Loucy (cell line): ENCODE measurements around the gene IL6R.

Experiments used
- H2AFZ ChIP-seq: fragments of 200-600 bp; sonication (generic); 2 replicates; pipeline ENCODE4 v1.6.0; 2016; ENCODE audit warnings: antibody characterized with exemption, mild to moderate bottlenecking, low read length, moderate library complexity
- H3F3A ChIP-seq: fragments of 200-600 bp; 2 replicates; pipeline ENCODE4 v1.6.0; 2016; ENCODE audit warnings: antibody characterized with exemption, low read depth, mild to moderate bottlenecking
- H3K27me3 ChIP-seq: fragments of 200-600 bp; sonication (generic); 2 replicates; pipeline ENCODE4 v1.6.1; 2014; ENCODE audit warnings: low read length, mild to moderate bottlenecking; ENCODE audit not compliant: insufficient read depth, poor library complexity, severe bottlenecking
- H3K36me3 ChIP-seq: fragments of 200-600 bp; sonication (generic); 2 replicates; pipeline ENCODE4 v1.6.1; 2016; ENCODE audit warnings: low read length; ENCODE audit not compliant: insufficient read depth
- H3K4me1 ChIP-seq: fragments of 200-600 bp; sonication (generic); 2 replicates; pipeline ENCODE4 v1.5.1; 2014; ENCODE audit warnings: low read length, mild to moderate bottlenecking; ENCODE audit not compliant: insufficient read depth, poor library complexity, severe bottlenecking
- H3K4me2 ChIP-seq: fragments of 200-600 bp; sonication (generic); 2 replicates; pipeline ENCODE4 v1.6.0; 2014; ENCODE audit warnings: antibody characterized with exemption, low read length, low read depth, mild to moderate bottlenecking; ENCODE audit not compliant: poor library complexity, severe bottlenecking
- H3K4me3 ChIP-seq: fragments of 200-600 bp; sonication (generic); 2 replicates; pipeline ENCODE4 v1.5.1; 2014; ENCODE audit warnings: low read length, mild to moderate bottlenecking, mixed read lengths; ENCODE audit not compliant: poor library complexity, severe bottlenecking
- H3K79me2 ChIP-seq: fragments of 200-600 bp; sonication (generic); 2 replicates; pipeline ENCODE4 v1.6.1; 2014; ENCODE audit warnings: low read length; ENCODE audit not compliant: insufficient read depth
- H3K9ac ChIP-seq: fragments of 200-600 bp; sonication (generic); 2 replicates; pipeline ENCODE4 v1.6.0; 2014; ENCODE audit warnings: mild to moderate bottlenecking, low read depth, low read length, moderate library complexity; ENCODE audit not compliant: poor library complexity, severe bottlenecking
- H3K9me2 ChIP-seq: fragments of 200-600 bp; sonication (generic); replicated peaks from 2 replicates; pipeline ENCODE4 v1.6.1; 2016; ENCODE audit warnings: low read depth, low read length, mixed read lengths
- H3K9me3 ChIP-seq: fragments of 200-600 bp; sonication (generic); 2 replicates; pipeline ENCODE4 v1.6.1; 2014; ENCODE audit warnings: mild to moderate bottlenecking, antibody characterized with exemption, low read length, low read depth; ENCODE audit not compliant: insufficient read depth
- H4K20me1 ChIP-seq: fragments of 200-600 bp; sonication (generic); 2 replicates; pipeline ENCODE4 v1.6.0; 2014; ENCODE audit warnings: antibody characterized with exemption, low read length, mild to moderate bottlenecking; ENCODE audit not compliant: insufficient read depth, poor library complexity, severe bottlenecking
- EZH2phosphoT487 ChIP-seq: fragments of 200-600 bp; IDR thresholded peaks from 2 replicates; pipeline ENCODE4 v1.6.1; 2018; ENCODE audit warnings: antibody characterized with exemption, mild to moderate bottlenecking, moderate library complexity, borderline replicate concordance
- TF ChIP-seq, protein P1 (sequence below): fragments of 200-600 bp; sonication (generic); conservative IDR thresholded peaks from 2 replicates; pipeline ENCODE4 v1.5.1; 2014; ENCODE audit warnings: mild to moderate bottlenecking, antibody characterized with exemption, low read length

Gene IL6R

GRCh38 chr1:154495496-154496273 is 90.5 kb downstream of the IL6R start:
- Histone ChIP-seq H3K36me3 (no peaks in the 10 kb centered on the region), H3F3A (peaks cover 20% of the 10 kb centered on the region), H3K9me3 (no peaks in the 10 kb centered on the region), H3K4me1 (peaks cover 68% of the 10 kb centered on the region), H3K27me3 (no peaks in the 10 kb centered on the region), H4K20me1 (no peaks in the 10 kb centered on the region), H2AFZ (no peak overlapping the region), H3K4me2 (peak overlapping the region; percentile 5), H3K9me2 (no peaks in the 10 kb centered on the region), H3K9ac (no peak overlapping the region), H3K4me3 (no peak overlapping the region), H3K79me2 (no peaks in the 10 kb centered on the region)
- no peak for TF ChIP-seq EZH2phosphoT487
- TF ChIP-seq, protein P1, sequence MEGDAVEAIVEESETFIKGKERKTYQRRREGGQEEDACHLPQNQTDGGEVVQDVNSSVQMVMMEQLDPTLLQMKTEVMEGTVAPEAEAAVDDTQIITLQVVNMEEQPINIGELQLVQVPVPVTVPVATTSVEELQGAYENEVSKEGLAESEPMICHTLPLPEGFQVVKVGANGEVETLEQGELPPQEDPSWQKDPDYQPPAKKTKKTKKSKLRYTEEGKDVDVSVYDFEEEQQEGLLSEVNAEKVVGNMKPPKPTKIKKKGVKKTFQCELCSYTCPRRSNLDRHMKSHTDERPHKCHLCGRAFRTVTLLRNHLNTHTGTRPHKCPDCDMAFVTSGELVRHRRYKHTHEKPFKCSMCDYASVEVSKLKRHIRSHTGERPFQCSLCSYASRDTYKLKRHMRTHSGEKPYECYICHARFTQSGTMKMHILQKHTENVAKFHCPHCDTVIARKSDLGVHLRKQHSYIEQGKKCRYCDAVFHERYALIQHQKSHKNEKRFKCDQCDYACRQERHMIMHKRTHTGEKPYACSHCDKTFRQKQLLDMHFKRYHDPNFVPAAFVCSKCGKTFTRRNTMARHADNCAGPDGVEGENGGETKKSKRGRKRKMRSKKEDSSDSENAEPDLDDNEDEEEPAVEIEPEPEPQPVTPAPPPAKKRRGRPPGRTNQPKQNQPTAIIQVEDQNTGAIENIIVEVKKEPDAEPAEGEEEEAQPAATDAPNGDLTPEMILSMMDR: no peak

DNA sequence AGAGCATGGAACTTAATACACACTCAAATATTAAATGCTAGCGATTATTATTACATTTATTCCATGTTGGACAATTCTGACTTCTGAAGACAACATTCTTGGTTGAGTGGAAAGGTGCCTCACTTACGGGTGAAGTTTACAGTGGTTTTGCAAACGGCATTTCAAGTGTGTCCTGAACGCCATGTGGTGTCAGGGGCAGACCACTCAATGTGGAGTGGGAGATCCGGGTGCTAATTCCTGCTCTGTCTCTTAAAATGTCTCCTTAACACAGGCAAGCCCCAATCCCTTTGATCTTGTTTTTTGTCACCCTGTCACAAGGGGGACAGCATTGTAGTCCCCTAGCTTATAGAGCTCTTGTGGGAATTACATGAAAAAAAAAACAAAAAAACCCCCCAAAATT is 91.2 kb downstream of the IL6R start:
- H3K4me3 ChIP-seq: no peak overlapping the region
- H2AFZ ChIP-seq: no peak overlapping the region
- H3K4me1 ChIP-seq: peaks cover 62% of the 10 kb centered on the region
- no peak for TF ChIP-seq EZH2phosphoT487
- TF ChIP-seq, protein P1: no peak
- H3K27me3 ChIP-seq: no peaks in the 10 kb centered on the region
- H3K4me2 ChIP-seq: peak overlapping the region; percentile 11
- H3K9me3 ChIP-seq: no peaks in the 10 kb centered on the region
- peaks cover 20% of the 10 kb centered on the region for H3F3A ChIP-seq
- no peaks in the 10 kb centered on the region for H3K9me2 ChIP-seq
- H3K36me3 ChIP-seq: no peaks in the 10 kb centered on the region
- no peak overlapping the region for H3K9ac ChIP-seq
- no peaks in the 10 kb centered on the region for H3K79me2 ChIP-seq
- no peaks in the 10 kb centered on the region for H4K20me1 ChIP-seq

DNA sequence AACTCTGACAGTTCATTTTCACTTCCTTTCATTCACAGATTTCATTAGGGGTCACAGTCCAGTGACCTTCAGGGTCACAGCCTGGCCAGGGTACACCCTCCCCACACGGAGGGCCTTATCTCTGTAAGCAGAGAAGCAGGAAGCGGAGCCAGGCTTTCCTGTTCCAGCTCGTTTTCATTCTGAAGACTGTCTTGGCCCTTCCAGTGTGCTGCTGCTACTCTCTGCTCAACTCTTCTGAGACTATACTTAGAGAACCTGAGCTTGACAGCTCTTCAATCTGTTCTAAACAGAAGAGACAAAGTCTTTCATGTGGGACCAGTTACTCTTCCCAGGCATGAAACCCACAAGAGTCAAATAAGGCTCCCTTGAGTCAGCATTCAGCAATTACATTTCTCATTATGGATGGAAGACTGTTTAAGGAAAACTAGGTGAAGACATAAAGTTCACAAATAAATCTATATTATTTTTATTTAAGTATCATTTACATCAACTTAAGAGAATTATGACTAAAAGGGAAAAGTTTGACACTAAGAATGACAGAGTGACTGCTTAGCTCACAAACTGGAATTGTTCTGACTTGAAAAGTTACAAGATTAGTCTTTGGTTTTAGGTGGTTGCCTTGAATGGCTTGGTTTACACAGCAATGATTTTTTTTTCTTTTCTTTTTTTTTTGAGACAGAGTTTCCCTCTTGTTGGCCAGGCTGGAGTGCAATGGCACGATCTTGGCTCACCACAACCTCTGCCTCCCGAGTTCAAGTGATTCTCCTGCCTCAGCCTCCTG is 92.1 kb downstream of the IL6R start:
- Histone ChIP-seq H3K4me3 (no peak overlapping the region), H3F3A (peaks cover 20% of the 10 kb centered on the region), H3K4me2 (peak overlapping the region; percentile 34), H3K79me2 (no peaks in the 10 kb centered on the region), H3K27me3 (no peaks in the 10 kb centered on the region), H4K20me1 (no peaks in the 10 kb centered on the region), H3K4me1 (peaks cover 55% of the 10 kb centered on the region), H3K36me3 (no peaks in the 10 kb centered on the region), H3K9ac (no peak overlapping the region), H2AFZ (no peak overlapping the region), H3K9me3 (no peaks in the 10 kb centered on the region), H3K9me2 (no peaks in the 10 kb centered on the region)
- TF ChIP-seq, protein P1: no peak
- TF ChIP-seq EZH2phosphoT487: no peak
